A549 (cell line): Measurements from ENCODE around the gene FGF14. TPM values are rescaled to one million over a fixed set of nuclear protein-coding genes. Genes with fewer than 3 reads are reported as not detected.

ENCODE experiments used
- ATAC-seq, 2 experiments: fragments of 200-7000 bp in 1 of 2; fragments of >200 bp in 1 of 2; cut with Nextera tagmentation in 1 of 2; cut with Tn5 transposase in 1 of 2; 3 replicates each; pipeline versions ENCODE4 v1.8.0 to v1.9.1; 2018 to 2020; ENCODE audit warnings: mild to moderate bottlenecking in 1 of 2, moderate library complexity in 1 of 2
- CTCF ChIA-PET: fragments of 300-600 bp; sonication (Branson Sonifier 250); formaldehyde crosslinking; extraction: SDS; loops from one replicate; lab custom pipeline; 2021; ENCODE audit warnings: antibody characterized with exemption, inconsistent platforms; lab: Yijun Ruan, JAX
- POLR2A ChIA-PET: fragments of 350-600 bp; formaldehyde crosslinking; extraction: SDS; loops from one replicate; lab custom pipeline; 2021; ENCODE audit warnings: antibody characterized with exemption, inconsistent platforms; lab: Yijun Ruan, JAX
- DNase-seq, 2 experiments: peaks; one replicate each; pipeline versions ENCODE4 v3.0.0 to v3.0.0-alpha.2; 2011 to 2016; ENCODE audit warnings: low read depth in 1 of 2, low spot score in 1 of 2
- FAIRE-seq: peaks from 2 replicates; lab custom pipeline; 2011; peaks lifted over from hg19 to GRCh38; lab: Jason Lieb, UNC
- H3K27ac ChIP-seq, 2 experiments: fragments of >200 bp; sonication (Bioruptor Twin); formaldehyde crosslinking; 3 replicates each; pipeline ENCODE4 v1.5.1; 2016 to 2017
- H3K4me1 ChIP-seq: fragments of >200 bp; sonication (Bioruptor Twin); formaldehyde crosslinking; 3 replicates; pipeline ENCODE4 v1.6.1; 2016
- H3K4me2 ChIP-seq: fragments of >200 bp; sonication (Bioruptor Twin); formaldehyde crosslinking; 3 replicates; pipeline ENCODE4 v1.6.1; 2016
- H3K4me3 ChIP-seq: fragments of >200 bp; sonication (Bioruptor Twin); formaldehyde crosslinking; 3 replicates; pipeline ENCODE4 v1.5.1; 2016
- H3K9me3 ChIP-seq: fragments of >200 bp; sonication (Bioruptor Twin); formaldehyde crosslinking; 3 replicates; pipeline ENCODE4 v1.6.1; 2016
- CBX2 ChIP-seq: fragments of 200-600 bp; sonication (generic); IDR thresholded peaks from 2 replicates; pipeline ENCODE4 v1.6.1; 2016; ENCODE audit warnings: low read depth, mild to moderate bottlenecking, borderline replicate concordance
- EHF ChIP-seq: fragments of 250-450 bp; sonication (Bioruptor Pico); IDR thresholded peaks from 2 replicates; pipeline ENCODE4 v1.5.0; 2020; ENCODE audit warnings: mild to moderate bottlenecking
- ESRRA ChIP-seq: fragments of 150-350 bp; IDR thresholded peaks from 2 replicates; pipeline ENCODE4 v1.6.1; 2014; ENCODE audit warnings: mild to moderate bottlenecking, low read length, borderline replicate concordance
- HOXA7 ChIP-seq: fragments of 250-450 bp; sonication (Bioruptor Pico); IDR thresholded peaks from 2 replicates; pipeline ENCODE4 v1.5.0; 2020; ENCODE audit warnings: mild to moderate bottlenecking, moderate library complexity
- HOXB13 ChIP-seq: fragments of 250-450 bp; sonication (Bioruptor Pico); IDR thresholded peaks from 2 replicates; pipeline ENCODE4 v1.5.0; 2020; ENCODE audit warnings: low read depth, mild to moderate bottlenecking, moderate library complexity
- JUNB ChIP-seq: fragments of >200 bp; sonication (Bioruptor Twin); formaldehyde crosslinking; IDR thresholded peaks from 2 replicates; pipeline ENCODE4 v1.6.1; 2016
- KDM1A ChIP-seq: fragments of 200-600 bp; sonication (generic); IDR thresholded peaks from 2 replicates; pipeline ENCODE4 v1.6.1; 2016; ENCODE audit warnings: low read depth, mild to moderate bottlenecking
- KDM5A ChIP-seq: fragments of 200-600 bp; sonication (generic); IDR thresholded peaks from 2 replicates; pipeline ENCODE4 v1.6.1; 2016; ENCODE audit warnings: antibody characterized with exemption, mild to moderate bottlenecking
- NR3C1 ChIP-seq: fragments of >200 bp; sonication (Bioruptor Twin); formaldehyde crosslinking; IDR thresholded peaks from 3 replicates; pipeline ENCODE4 v1.6.1; 2017
- POLR2AphosphoS2 ChIP-seq: conservative IDR thresholded peaks from 2 replicates; pipeline ENCODE4 v1.6.1; 2012; ENCODE audit warnings: low read length, improper control_type of control experiment, inconsistent platforms
- RAD21 ChIP-seq, 2 experiments: fragments of >200 bp in 1 of 2; sonication (Bioruptor Twin) in 1 of 2; formaldehyde crosslinking in 1 of 2; IDR thresholded peaks in 1 of 2; conservative IDR thresholded peaks in 1 of 2; 2 replicates in 1 of 2; 3 replicates in 1 of 2; pipeline ENCODE4 v1.6.1; 2012 to 2018; ENCODE audit warnings: inconsistent platforms in 1 of 2
- RARB ChIP-seq: fragments of 250-450 bp; sonication (Bioruptor Pico); IDR thresholded peaks from 2 replicates; pipeline ENCODE4 v1.8.0; 2021; ENCODE audit warnings: mild to moderate bottlenecking, moderate library complexity
- RCOR1 ChIP-seq: fragments of 150-350 bp; IDR thresholded peaks from 2 replicates; pipeline ENCODE4 v1.6.1; 2014; ENCODE audit warnings: antibody characterized with exemption, low read length, low read depth
- RNF2 ChIP-seq: fragments of 200-600 bp; sonication (generic); IDR thresholded peaks from 2 replicates; pipeline ENCODE4 v1.6.1; 2016; ENCODE audit warnings: low read depth, mild to moderate bottlenecking, antibody characterized with exemption, moderate library complexity, borderline replicate concordance
- SMC3 ChIP-seq: fragments of >200 bp; sonication (Bioruptor Twin); formaldehyde crosslinking; IDR thresholded peaks from 3 replicates; pipeline ENCODE4 v1.6.1; 2018; ENCODE audit warnings: inconsistent platforms
- TFCP2L1 ChIP-seq: fragments of 250-450 bp; sonication (Bioruptor Pico); IDR thresholded peaks from 2 replicates; pipeline ENCODE4 v1.5.0; 2021; ENCODE audit warnings: mild to moderate bottlenecking
- TP53 ChIP-seq: fragments of 250-450 bp; sonication (Bioruptor Pico); IDR thresholded peaks from 2 replicates; pipeline ENCODE4 v1.5.0; 2021; ENCODE audit warnings: mild to moderate bottlenecking, moderate library complexity
- WGBS: methylation state at CpG from one replicate; pipeline ENCODE4 v1.1.6; 2017; ENCODE audit errors: missing lambda C conversion rate; 5-methylcytosine and 5-hydroxymethylcytosine counted together
- polyA plus RNA-seq, 4 experiments: library from polyadenylated mRNA; depleted of rRNA in 3 of 4; stranded (reverse); fragments of >200 nt; fragmentation: RNase III in 1 of 4; extraction: RNeasy Plus Mini Kit Qiagen cat#74134 plus additional on column Dnase treatment in 1 of 4; gene quantifications; 2 replicates in 3 of 4; 3 replicates in 1 of 4; pipeline ENCODE4 v1.2.3, GENCODE V29; 2011 to 2017
- TF ChIP-seq, protein P1 (sequence below): fragments of >200 bp; sonication (Bioruptor Twin); formaldehyde crosslinking; IDR thresholded peaks from 3 replicates; pipeline ENCODE4 v1.6.1; 2016
- TF ChIP-seq, protein P2 (sequence below): IDR thresholded peaks from 2 replicates; pipeline ENCODE4 v1.6.1; 2012; ENCODE audit warnings: low read depth, borderline replicate concordance
- TF ChIP-seq, protein P3 (sequence below): fragments of 250-450 bp; sonication (Bioruptor Pico); IDR thresholded peaks from 2 replicates; pipeline ENCODE4 v1.5.0; 2021; ENCODE audit warnings: mild to moderate bottlenecking, moderate library complexity, borderline replicate concordance
- TF ChIP-seq, protein P4 (sequence below): fragments of 150-350 bp; IDR thresholded peaks from 2 replicates; pipeline ENCODE4 v1.6.1; 2014; ENCODE audit warnings: low read depth, mild to moderate bottlenecking, low read length
- TF ChIP-seq, protein P5 (sequence below): IDR thresholded peaks from 2 replicates; pipeline ENCODE4 v1.6.1; 2012
- TF ChIP-seq, protein P6 (sequence below): fragments of 200-600 bp; sonication (generic); IDR thresholded peaks from 2 replicates; pipeline ENCODE4 v1.6.1; 2016; ENCODE audit warnings: antibody characterized with exemption, mild to moderate bottlenecking, moderate library complexity

The FGF14 gene
- polyA plus RNA-seq, 2 of the 4 experiments (the other 2 are of a cell fraction): not detected

DNA sequence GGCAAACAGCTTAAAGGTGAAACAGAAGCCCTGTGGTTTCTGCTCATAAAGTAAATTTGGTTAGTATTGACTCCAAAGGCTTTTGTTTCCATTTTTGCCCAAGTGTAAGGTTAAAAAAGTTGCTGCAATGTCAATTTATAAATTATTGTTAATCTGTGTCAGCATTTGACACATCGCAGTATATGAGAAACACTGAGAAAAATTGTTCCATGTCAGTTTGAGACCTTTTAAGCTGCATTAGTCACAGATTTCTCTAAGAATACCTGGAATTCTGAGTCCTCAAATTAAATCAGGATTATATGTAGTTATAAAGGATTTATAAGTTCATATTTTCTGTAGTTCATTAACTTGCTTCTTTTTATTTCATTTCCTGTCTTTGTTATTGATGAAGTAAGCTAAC, 78.8 kb downstream of the FGF14 start:
- DNase-seq (no peak), ATAC-seq (no peak), FAIRE-seq (no peak)
- Histone ChIP-seq H3K4me2 (no peak overlapping the region), H3K4me3 (no peak overlapping the region), H3K27ac (no peak overlapping the region), H3K4me1 (no peaks in the 10 kb centered on the region), H3K9me3 (no peaks in the 10 kb centered on the region)
- ChIA-PET POLR2A (no interaction called here), CTCF (interaction anchor here (0.7 kb wide), 1 partner anchor 19 kb away, joined by 3 read pairs; no protein-coding TSS in a partner anchor)
- TF ChIP-seq NR3C1 (no peak), ESRRA (no peak), RARB (no peak)
- TF ChIP-seq, protein P1, sequence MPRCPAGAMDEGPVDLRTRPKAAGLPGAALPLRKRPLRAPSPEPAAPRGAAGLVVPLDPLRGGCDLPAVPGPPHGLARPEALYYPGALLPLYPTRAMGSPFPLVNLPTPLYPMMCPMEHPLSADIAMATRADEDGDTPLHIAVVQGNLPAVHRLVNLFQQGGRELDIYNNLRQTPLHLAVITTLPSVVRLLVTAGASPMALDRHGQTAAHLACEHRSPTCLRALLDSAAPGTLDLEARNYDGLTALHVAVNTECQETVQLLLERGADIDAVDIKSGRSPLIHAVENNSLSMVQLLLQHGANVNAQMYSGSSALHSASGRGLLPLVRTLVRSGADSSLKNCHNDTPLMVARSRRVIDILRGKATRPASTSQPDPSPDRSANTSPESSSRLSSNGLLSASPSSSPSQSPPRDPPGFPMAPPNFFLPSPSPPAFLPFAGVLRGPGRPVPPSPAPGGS: no peak
- WGBS: 74% methylated on average over 1 of the region's 1 CpG

DNA sequence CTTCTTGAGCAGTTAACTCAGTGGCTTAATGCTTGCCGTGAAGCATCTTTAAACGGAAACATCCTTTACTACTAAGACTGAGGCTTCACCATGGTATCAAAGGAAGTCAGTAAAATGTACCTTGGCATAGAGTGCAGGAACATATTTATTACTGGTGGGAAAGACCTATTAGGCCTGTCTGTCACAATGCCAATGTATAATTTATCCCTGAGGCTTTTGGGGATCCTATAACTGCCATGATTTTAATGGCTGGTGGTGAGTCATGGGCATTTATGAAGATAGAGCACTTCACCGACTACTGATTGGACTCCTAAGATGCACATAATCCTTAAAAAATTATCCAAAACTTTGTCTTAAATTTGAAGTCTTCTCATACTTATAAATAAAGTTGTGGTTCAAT, 79.6 kb downstream of the FGF14 start:
- no peak overlapping the region for H3K4me3 ChIP-seq
- TF ChIP-seq RCOR1: no peak
- TF ChIP-seq CBX2: no peak
- TF ChIP-seq, protein P2, sequence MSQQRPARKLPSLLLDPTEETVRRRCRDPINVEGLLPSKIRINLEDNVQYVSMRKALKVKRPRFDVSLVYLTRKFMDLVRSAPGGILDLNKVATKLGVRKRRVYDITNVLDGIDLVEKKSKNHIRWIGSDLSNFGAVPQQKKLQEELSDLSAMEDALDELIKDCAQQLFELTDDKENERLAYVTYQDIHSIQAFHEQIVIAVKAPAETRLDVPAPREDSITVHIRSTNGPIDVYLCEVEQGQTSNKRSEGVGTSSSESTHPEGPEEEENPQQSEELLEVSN: no peak
- TF ChIP-seq, protein P3, sequence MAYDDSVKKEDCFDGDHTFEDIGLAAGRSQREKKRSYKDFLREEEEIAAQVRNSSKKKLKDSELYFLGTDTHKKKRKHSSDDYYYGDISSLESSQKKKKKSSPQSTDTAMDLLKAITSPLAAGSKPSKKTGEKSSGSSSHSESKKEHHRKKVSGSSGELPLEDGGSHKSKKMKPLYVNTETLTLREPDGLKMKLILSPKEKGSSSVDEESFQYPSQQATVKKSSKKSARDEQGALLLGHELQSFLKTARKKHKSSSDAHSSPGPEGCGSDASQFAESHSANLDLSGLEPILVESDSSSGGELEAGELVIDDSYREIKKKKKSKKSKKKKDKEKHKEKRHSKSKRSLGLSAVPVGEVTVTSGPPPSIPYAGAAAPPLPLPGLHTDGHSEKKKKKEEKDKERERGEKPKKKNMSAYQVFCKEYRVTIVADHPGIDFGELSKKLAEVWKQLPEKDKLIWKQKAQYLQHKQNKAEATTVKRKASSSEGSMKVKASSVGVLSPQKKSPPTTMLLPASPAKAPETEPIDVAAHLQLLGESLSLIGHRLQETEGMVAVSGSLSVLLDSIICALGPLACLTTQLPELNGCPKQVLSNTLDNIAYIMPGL (CRISPR knock-in tag): no peak
- TF ChIP-seq KDM1A: no peak
- TF ChIP-seq, protein P4, sequence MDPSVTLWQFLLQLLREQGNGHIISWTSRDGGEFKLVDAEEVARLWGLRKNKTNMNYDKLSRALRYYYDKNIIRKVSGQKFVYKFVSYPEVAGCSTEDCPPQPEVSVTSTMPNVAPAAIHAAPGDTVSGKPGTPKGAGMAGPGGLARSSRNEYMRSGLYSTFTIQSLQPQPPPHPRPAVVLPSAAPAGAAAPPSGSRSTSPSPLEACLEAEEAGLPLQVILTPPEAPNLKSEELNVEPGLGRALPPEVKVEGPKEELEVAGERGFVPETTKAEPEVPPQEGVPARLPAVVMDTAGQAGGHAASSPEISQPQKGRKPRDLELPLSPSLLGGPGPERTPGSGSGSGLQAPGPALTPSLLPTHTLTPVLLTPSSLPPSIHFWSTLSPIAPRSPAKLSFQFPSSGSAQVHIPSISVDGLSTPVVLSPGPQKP: no peak
- TF ChIP-seq KDM5A: no peak
- TF ChIP-seq SMC3: no peak
- TF ChIP-seq HOXB13 (CRISPR knock-in tag): no peak
- TF ChIP-seq POLR2AphosphoS2: no peak
- ChIA-PET POLR2A (no interaction called here), CTCF (no interaction called here)
- H3K9me3 ChIP-seq: no peaks in the 10 kb centered on the region
- DNase-seq (no peak), FAIRE-seq (no peak), ATAC-seq (no peak)
- WGBS: 62% methylated on average over 3 of the region's 3 CpGs
- H3K4me2 ChIP-seq: no peak overlapping the region
- H3K27ac ChIP-seq: no peak overlapping the region
- H3K4me1 ChIP-seq: no peaks in the 10 kb centered on the region

DNA sequence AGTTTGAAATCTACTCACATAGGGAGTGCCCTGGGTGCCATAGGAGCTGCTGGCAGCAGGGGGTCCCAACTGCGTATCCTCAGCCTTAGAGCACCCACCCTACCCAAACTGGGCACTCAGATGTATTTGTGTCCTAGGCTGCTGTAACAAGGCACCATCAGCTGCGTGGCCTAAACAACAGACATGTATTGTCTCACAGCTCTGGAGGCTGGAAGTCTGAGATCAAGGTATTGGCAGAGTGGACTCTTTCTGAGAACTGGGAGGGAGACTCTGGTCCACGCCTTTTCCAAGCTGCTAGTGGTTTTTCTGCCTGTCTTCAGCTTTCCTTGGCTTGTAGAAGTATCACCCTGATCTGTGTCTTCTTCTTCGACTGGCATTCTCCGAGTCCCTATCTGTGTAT, 83.6 kb downstream of the FGF14 start:
- FAIRE-seq: no peak
- CTCF ChIA-PET: interaction anchor here (0.5 kb wide), 1 partner anchor 121 kb away, joined by 3 read pairs; no protein-coding TSS in a partner anchor

More for the DNA sequence above, 83.6 kb downstream of the FGF14 start:
- Histone ChIP-seq H3K27ac (no peak overlapping the region), H3K4me3 (no peak overlapping the region), H3K4me1 (no peaks in the 10 kb centered on the region), H3K9me3 (no peaks in the 10 kb centered on the region), H3K4me2 (no peak overlapping the region)
- WGBS: 7% methylated on average over 5 of the region's 5 CpGs
- POLR2A ChIA-PET: no interaction called here
- no peak for DNase-seq
- no peak for ATAC-seq
- TF ChIP-seq TFCP2L1 (no peak), RCOR1 (no peak), KDM5A (no peak), RAD21 (conservative IDR thresholded peaks at IDR 0.05 in 1 of 2, IDR thresholded peaks at IDR 0.05 in 1 of 2) (no peak), EHF (CRISPR knock-in tag) (no peak), HOXA7 (no peak), RNF2 (no peak), TP53 (no peak), JUNB (no peak)
- TF ChIP-seq, protein P5, sequence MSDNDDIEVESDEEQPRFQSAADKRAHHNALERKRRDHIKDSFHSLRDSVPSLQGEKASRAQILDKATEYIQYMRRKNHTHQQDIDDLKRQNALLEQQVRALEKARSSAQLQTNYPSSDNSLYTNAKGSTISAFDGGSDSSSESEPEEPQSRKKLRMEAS: no peak
- TF ChIP-seq, protein P6, sequence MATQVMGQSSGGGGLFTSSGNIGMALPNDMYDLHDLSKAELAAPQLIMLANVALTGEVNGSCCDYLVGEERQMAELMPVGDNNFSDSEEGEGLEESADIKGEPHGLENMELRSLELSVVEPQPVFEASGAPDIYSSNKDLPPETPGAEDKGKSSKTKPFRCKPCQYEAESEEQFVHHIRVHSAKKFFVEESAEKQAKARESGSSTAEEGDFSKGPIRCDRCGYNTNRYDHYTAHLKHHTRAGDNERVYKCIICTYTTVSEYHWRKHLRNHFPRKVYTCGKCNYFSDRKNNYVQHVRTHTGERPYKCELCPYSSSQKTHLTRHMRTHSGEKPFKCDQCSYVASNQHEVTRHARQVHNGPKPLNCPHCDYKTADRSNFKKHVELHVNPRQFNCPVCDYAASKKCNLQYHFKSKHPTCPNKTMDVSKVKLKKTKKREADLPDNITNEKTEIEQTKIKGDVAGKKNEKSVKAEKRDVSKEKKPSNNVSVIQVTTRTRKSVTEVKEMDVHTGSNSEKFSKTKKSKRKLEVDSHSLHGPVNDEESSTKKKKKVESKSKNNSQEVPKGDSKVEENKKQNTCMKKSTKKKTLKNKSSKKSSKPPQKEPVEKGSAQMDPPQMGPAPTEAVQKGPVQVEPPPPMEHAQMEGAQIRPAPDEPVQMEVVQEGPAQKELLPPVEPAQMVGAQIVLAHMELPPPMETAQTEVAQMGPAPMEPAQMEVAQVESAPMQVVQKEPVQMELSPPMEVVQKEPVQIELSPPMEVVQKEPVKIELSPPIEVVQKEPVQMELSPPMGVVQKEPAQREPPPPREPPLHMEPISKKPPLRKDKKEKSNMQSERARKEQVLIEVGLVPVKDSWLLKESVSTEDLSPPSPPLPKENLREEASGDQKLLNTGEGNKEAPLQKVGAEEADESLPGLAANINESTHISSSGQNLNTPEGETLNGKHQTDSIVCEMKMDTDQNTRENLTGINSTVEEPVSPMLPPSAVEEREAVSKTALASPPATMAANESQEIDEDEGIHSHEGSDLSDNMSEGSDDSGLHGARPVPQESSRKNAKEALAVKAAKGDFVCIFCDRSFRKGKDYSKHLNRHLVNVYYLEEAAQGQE: no peak
- TF ChIP-seq, protein P1: no peak
